Activated CD4-positive, alpha-beta T cell treated with anti-CD3 and anti-CD28 coated beads, Interleukin-2, amount 50 U/mL, for 16 hours (primary cell): ENCODE data around the gene DNAH17.

ENCODE experiments used
- DNase-seq: peaks from one replicate; pipeline ENCODE4 v3.0.0-alpha.2; 2020

The DNAH17 gene, protein sequence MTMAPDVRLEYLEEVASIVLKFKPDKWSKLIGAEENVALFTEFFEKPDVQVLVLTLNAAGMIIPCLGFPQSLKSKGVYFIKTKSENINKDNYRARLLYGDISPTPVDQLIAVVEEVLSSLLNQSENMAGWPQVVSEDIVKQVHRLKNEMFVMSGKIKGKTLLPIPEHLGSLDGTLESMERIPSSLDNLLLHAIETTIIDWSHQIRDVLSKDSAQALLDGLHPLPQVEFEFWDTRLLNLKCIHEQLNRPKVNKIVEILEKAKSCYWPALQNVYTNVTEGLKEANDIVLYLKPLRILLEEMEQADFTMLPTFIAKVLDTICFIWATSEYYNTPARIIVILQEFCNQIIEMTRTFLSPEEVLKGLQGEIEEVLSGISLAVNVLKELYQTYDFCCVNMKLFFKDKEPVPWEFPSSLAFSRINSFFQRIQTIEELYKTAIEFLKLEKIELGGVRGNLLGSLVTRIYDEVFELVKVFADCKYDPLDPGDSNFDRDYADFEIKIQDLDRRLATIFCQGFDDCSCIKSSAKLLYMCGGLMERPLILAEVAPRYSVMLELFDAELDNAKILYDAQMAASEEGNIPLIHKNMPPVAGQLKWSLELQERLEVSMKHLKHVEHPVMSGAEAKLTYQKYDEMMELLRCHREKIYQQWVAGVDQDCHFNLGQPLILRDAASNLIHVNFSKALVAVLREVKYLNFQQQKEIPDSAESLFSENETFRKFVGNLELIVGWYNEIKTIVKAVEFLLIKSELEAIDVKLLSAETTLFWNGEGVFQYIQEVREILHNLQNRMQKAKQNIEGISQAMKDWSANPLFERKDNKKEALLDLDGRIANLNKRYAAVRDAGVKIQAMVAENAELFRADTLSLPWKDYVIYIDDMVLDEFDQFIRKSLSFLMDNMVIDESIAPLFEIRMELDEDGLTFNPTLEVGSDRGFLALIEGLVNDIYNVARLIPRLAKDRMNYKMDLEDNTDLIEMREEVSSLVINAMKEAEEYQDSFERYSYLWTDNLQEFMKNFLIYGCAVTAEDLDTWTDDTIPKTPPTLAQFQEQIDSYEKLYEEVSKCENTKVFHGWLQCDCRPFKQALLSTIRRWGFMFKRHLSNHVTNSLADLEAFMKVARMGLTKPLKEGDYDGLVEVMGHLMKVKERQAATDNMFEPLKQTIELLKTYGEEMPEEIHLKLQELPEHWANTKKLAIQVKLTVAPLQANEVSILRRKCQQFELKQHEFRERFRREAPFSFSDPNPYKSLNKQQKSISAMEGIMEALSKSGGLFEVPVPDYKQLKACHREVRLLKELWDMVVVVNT (N-terminal part only)

GRCh38 chr17:78577296-78577695 is at the start of gene DNAH17:
Gene DNAH17 (minus strand): TSS chr17:78577396. CDS start chr17:78575057, 2,339 bp downstream.
- no peak for DNase-seq

GRCh38 chr17:78624324-78625151 is 47.3 kb upstream of the DNAH17 start:
- DNase-seq: no peak

DNA sequence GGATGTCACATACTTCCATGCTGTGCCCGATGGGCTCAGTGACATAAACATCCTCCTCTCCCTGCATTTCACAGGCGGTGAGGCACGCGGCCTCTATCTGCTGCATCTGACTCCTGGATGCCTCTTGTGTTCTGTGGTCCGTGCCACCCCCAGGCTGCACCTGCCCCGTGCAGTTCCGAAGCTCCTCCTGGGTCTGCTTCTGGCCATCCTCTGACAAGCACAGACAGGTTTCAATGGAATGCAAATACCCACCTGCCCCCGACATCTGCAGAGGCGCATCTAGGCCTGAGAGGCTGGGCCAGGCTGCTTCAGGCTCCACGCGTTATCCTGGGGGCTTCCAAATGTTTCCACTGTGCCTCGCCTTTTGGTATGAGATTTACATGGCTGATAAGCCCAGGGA is 46.3 kb upstream of the DNAH17 start:
- no peak for DNase-seq

DNA sequence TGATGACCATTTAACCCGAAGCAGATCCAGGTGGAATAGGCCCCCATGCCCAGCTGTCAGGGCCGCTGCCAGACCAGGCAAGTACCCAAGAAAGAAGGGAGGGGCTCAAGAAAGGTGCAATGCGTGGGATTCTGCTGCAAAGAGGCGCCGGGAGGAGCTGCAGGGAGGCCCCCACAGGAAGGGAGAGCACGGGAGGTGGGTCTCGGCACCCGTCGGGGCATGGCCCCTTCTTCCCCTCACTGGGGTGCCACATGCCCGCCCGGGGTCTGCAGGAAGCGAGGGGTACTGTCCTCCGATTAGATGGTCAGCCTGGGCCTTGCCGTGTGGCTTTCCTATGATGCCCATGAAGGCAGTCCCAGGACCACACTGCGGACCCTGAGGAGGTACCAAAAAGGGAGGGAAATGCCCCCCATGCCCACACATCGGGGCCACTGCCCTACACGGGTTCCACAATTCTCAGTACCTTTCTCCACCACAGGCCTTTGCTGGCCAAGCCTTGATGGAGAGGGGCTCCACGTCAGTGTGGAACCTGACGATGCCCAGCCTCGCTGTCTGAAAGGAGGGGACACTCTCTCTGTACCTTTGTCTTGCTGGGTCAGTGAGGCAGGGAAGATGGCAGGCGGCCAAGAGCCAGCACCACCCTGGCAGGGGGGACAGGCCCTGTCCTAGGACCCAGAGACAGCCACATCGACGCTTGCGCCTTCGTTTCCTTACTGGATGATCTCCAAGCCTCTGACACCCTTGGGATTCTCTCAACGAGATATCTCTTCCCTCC is 45.5 kb upstream of the DNAH17 start:
- no peak for DNase-seq

DNA sequence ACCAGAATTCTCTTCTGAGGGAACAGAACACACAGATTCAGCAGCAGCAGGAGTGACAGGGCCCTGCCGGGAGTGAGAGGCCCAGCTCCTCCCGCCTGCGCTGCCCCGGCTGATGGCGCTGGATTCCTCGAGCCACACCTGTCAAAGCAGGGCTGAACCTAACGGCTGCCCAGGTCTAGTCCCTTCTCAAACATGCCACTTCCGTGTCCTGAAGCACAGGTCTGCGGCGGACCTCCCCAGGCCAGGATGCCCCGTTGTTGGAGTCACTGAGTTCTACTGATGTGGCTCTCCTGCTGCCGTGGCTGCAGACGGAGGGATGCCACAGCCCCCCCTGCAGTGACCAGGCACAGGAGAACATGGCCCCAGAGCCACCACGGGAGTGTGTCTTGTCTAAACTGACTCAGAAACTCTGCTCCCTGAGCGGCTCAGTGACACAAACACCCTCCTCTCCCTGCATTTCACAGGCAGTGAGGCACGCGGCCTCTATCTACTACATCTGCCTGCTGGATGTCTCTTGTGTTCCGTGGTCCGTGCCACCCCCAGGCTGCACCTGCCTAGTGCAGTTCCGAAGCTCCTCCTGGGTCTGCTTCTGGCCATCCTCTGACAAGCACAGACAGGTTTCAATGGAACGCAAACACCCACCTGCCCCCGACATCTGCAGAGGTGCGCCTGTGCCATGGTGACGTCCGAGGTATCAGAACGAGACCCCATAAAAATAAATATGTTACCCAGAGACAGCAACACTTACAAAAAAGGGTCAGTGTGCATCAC is 44.7 kb upstream of the DNAH17 start:
- DNase-seq: no peak

- DNase-seq: no peak
These were observed 42.9 kb upstream of the DNAH17 start for GRCh38 chr17:78620099-78620498.

DNA sequence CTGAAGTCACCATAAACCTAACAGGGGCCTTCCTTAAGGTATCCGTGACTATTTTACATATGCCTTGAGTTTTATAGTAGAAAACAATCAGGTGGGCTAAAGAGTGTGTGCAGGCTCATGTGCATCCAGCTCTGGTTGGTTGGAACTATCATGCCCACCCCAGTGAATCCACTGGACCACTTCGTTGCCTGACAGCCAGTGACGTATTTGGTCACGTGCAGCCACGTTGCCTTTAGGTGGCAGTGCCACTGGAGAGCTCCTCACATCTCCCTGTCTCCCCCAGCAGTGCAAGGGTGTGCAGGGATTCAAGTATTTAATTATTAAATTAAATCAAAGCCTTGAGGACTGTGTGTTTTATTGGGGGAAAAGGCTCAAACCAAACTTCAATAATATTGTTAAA is 42.1 kb upstream of the DNAH17 start:
- DNase-seq: no peak

- DNase-seq: no peak
These were observed 41.3 kb upstream of the DNAH17 start for GRCh38 chr17:78618264-78619066.

GRCh38 chr17:78617511-78618061 is 40.4 kb upstream of the DNAH17 start:
- no peak for DNase-seq

GRCh38 chr17:78616946-78617345 is 39.8 kb upstream of the DNAH17 start:
- DNase-seq: no peak

DNA sequence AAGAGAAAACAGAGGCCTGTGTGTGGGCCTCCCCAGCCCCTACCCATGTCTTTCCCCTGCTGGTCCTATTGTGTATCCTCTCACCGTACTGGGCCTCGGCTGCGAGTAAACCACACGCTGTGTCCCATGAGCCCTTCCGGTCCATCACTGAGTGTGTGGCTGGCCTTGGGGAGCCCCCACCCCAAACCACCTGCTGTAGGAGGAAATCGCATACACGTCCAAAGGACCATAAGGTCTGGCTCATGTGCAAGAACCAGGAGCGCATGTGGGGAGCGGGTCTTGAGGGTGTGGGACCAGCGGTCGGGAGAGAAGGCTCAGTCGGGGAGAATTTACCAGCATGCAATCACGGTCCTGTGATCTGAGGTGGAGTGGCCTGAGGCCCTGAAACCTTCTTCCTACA is 38.4 kb upstream of the DNAH17 start:
- no peak for DNase-seq

- DNase-seq: no peak
These were observed 36.2 kb upstream of the DNAH17 start for GRCh38 chr17:78613416-78613815.

DNA sequence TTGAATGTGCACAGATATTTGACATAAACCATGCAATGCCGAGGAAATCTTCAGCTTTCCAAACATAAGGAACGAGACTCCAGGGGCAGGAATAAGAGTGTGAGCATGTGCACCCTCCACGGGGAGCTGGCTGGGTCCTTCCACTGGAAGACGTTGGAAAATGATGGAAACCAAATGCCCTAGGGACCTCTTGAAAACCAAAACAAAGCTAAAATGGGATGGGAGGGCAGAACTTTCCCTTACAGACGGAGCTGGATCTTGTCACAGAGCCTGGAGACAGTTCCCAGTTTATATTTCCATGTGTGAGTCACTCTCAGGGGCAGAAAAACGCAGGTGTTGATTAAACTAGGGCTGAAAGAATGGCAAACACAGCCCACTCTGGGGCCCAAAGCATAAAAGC is 34.4 kb upstream of the DNAH17 start:
- DNase-seq: no peak

DNA sequence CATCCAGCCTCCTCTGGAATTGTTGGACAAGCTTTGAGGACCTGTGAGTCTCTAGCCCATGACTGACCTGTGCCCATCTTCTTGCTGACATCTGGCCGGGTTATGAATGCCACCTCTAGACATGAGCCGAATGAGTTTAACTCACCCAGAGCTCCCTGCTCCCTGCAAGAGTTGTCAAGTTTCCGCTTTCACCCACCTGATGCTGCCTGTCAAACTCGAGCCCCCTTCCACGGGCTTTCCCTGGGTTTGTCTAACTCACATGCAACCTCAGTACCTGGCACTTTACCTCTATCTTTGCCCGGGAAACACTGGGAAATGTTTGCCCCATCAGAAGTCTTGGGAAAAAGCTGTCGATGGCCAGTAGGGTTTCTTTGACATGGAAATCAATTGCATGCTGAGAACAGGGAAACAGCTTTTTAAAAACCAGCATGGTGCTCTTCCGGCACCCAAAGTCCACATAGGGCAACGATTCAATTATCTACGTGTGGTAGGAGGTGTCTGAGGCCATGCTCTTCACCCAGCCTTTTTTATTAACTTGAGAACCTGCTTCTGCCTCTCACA is 33.8 kb upstream of the DNAH17 start:
- no peak for DNase-seq

- no peak for DNase-seq
These were observed 32.0 kb upstream of the DNAH17 start for GRCh38 chr17:78609191-78609641.

GRCh38 chr17:78608804-78609186 is 31.6 kb upstream of the DNAH17 start:
- no peak for DNase-seq

GRCh38 chr17:78608122-78608803 is 31.1 kb upstream of the DNAH17 start:
- no peak for DNase-seq

GRCh38 chr17:78607038-78607437 is 29.8 kb upstream of the DNAH17 start:
- no peak for DNase-seq
